ENCODE results near the gene UPK3A. TPM values are rescaled to one million over a fixed set of nuclear protein-coding genes. Genes with fewer than 3 reads are reported as not detected.

UPK3A gene
- total RNA-seq, 4 donors from 2014 or later: 0.79 TPM; not detected in 3

DNA sequence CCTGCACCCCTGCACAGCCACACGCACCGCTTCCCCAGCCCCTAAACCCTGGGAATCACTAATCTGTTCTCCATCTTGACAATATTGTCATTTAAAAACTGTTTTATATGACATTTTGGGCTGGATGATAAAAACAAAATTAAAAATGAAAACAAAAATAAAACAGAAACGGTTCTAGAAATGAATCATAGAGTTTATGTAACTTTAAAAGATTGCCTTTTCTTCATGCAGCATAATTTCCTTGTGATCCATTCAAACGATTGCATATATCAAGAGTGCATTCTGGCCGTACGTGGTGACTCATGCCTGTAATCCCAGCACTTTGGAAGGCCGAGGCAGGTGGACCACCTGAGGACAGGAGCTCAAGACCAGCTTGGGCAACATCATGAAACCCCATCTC, 18.4 kb downstream of the UPK3A start:
- H3K27me3 ChIP-seq: no peaks in the 10 kb centered on the region
- no peak for DNase-seq
- in situ Hi-C loops (cut with MboI; ENCODE audit: low pct_ligation_motif_present in 1 of 4, low pct_unique_long_range_greater_than_20kb in 1 of 4, low sequenced_read_pairs in 3 of 4) (no loop called here), intact Hi-C loops (cut with DNase I; ENCODE audit: low total_unique reads) (no loop called here)
- peaks cover 0 to 23% (median 5%) of the 10 kb centered on the region in 4 donors for H3K4me1 ChIP-seq
- TF ChIP-seq POLR2A (IDR thresholded peaks at IDR 0.05): no peak
- TF ChIP-seq EP300 (IDR thresholded peaks at IDR 0.05; ENCODE audit: low read depth): no peak
- TF ChIP-seq, protein P1, sequence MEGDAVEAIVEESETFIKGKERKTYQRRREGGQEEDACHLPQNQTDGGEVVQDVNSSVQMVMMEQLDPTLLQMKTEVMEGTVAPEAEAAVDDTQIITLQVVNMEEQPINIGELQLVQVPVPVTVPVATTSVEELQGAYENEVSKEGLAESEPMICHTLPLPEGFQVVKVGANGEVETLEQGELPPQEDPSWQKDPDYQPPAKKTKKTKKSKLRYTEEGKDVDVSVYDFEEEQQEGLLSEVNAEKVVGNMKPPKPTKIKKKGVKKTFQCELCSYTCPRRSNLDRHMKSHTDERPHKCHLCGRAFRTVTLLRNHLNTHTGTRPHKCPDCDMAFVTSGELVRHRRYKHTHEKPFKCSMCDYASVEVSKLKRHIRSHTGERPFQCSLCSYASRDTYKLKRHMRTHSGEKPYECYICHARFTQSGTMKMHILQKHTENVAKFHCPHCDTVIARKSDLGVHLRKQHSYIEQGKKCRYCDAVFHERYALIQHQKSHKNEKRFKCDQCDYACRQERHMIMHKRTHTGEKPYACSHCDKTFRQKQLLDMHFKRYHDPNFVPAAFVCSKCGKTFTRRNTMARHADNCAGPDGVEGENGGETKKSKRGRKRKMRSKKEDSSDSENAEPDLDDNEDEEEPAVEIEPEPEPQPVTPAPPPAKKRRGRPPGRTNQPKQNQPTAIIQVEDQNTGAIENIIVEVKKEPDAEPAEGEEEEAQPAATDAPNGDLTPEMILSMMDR (IDR thresholded peaks at IDR 0.05): no peak
- TF ChIP-seq POLR2AphosphoS5 (IDR thresholded peaks at IDR 0.05): no peak
- 46 to 67% methylated on average over 7 of the region's 7 CpGs for WGBS, 2 donors (ENCODE audit: low coverage in 1 of 2)
- H3K9me3 ChIP-seq: no peaks in the 10 kb centered on the region
- no peaks in the 10 kb centered on the region for H3K36me3 ChIP-seq
- H3K4me3 ChIP-seq: no peak overlapping the region
- peak overlapping the region; percentile 25 to 68 (median 52) for H3K27ac ChIP-seq

DNA sequence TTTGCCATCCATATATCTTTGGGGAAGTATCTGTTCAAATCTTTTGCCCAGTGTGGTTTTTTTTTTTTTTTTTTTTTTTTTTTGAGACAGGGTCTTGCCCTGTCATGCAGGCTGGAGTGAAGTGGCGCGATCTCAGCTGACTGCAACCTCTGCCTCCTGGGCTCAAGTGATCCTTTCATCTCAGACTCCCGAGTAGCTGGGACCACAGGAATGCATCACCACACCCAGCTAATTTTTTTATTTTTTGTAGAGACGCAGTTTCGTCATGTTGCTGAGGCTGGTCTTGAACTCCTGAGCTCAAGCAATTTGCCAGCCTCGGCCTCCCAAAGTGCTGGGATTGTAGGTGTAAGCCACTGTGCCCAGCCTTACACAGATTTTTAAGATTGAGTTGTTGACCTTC, 20.2 kb downstream of the UPK3A start:
- Histone ChIP-seq H3K9me3 (no peaks in the 10 kb centered on the region), H3K4me3 (no peak overlapping the region), H3K36me3 (no peaks in the 10 kb centered on the region), H3K27ac (peak overlapping the region in 1 of 4 donors; percentile 69), H3K4me1 (peaks cover 0 to 34% (median 16%) of the 10 kb centered on the region in 4 donors), H3K27me3 (no peaks in the 10 kb centered on the region)
- DNase-seq: no peak
- intact Hi-C loops (cut with DNase I; ENCODE audit: low total_unique reads) (no loop called here), in situ Hi-C loops (cut with MboI; ENCODE audit: low pct_ligation_motif_present in 1 of 4, low pct_unique_long_range_greater_than_20kb in 1 of 4, low sequenced_read_pairs in 3 of 4) (no loop called here)
- no peak for TF ChIP-seq POLR2AphosphoS5 (IDR thresholded peaks at IDR 0.05)
- no peak for TF ChIP-seq EP300 (IDR thresholded peaks at IDR 0.05; ENCODE audit: low read depth)
- TF ChIP-seq POLR2A (IDR thresholded peaks at IDR 0.05): no peak
- 92 to 100% methylated on average over 1 to 6 of the region's 6 CpGs for WGBS, 2 donors (ENCODE audit: low coverage in 1 of 2)

DNA sequence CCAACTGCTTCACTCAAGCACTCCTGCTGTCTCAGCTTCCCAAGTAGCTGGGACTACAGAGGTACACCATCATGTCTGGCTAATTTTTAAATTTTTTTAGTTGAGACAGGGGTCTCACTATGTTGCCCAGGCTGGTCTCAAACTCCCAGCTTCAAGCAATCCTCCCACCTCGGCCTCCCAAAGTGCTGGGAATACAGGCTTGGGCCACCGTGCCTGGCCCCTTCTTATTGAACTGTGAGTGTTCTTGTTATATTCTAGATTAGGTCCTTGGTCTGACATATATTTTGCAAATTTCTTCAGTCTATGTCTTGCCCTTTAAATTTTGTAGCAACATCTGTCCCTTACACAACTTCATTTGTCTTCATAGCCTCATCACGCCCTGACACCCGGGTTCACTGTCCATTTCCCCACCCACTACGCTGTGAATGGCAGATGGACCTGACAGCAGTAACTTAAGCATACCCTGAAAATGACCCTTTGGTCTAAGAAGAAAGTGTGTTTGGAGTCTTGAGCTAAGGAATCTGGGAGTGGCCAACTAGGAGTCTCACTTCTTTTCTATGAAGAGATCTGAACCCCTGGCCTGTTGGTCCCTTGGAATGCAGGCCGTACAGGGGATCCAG, 20.8 kb downstream of the UPK3A start:
- intact Hi-C loops (cut with DNase I; ENCODE audit: low total_unique reads): no loop called here
- Histone ChIP-seq H3K27ac (peak overlapping the region in 3 of 4 donors; percentile 52 to 69 (median 52)), H3K36me3 (no peaks in the 10 kb centered on the region), H3K27me3 (no peaks in the 10 kb centered on the region), H3K4me1 (peaks cover 2 to 36% (median 20%) of the 10 kb centered on the region in 4 donors), H3K9me3 (no peaks in the 10 kb centered on the region), H3K4me3 (no peak overlapping the region)
- TF ChIP-seq, protein P1 (IDR thresholded peaks at IDR 0.05): no peak
- TF ChIP-seq POLR2A (IDR thresholded peaks at IDR 0.05) (no peak), EP300 (IDR thresholded peaks at IDR 0.05; ENCODE audit: low read depth) (no peak), POLR2AphosphoS5 (IDR thresholded peaks at IDR 0.05) (peak in 1 of 3 donors; percentile 27)
- peak; percentile 47 for DNase-seq
- 67 to 78% methylated on average over 3 to 6 of the region's 6 CpGs for WGBS, 2 donors (ENCODE audit: low coverage in 1 of 2)
- in situ Hi-C loops (cut with MboI; ENCODE audit: low pct_ligation_motif_present in 1 of 4, low pct_unique_long_range_greater_than_20kb in 1 of 4, low sequenced_read_pairs in 3 of 4): no loop called here

DNA sequence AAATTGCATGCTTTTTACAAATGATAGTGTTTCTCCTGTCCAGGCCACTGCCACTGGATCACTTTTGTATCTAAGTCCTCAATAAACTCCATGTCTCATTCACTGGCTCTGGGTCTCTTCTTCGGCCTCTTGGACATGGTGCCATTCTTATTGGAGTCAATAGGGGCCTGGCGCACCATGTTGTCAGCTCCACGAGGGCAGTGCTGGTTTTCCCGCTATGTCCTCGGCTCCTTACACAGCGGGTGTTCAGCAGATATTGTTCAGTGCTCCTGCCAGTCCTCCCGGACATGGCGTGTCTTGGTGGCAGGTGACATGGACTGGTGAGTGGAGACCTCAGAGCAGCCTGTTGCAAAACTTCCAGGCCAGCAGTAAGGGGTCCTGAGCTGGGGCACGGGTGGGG, 21.4 kb downstream of the UPK3A start:
- in situ Hi-C loops (cut with MboI; ENCODE audit: low pct_ligation_motif_present in 1 of 4, low pct_unique_long_range_greater_than_20kb in 1 of 4, low sequenced_read_pairs in 3 of 4): no loop called here

More for the DNA sequence above, 21.4 kb downstream of the UPK3A start:
- Histone ChIP-seq H3K4me3 (no peak overlapping the region), H3K9me3 (no peaks in the 10 kb centered on the region), H3K27ac (peak overlapping the region in 3 of 4 donors; percentile 52 to 69 (median 52)), H3K27me3 (no peaks in the 10 kb centered on the region), H3K4me1 (peaks cover 8 to 41% (median 26%) of the 10 kb centered on the region in 4 donors), H3K36me3 (no peaks in the 10 kb centered on the region)
- 96% methylated on average over 9 of the region's 9 CpGs; no CpG with 5 or more reads in 1 of the 2 donors for WGBS, 2 donors (ENCODE audit: low coverage in 1 of 2)
- DNase-seq: no peak
- TF ChIP-seq, protein P1 (IDR thresholded peaks at IDR 0.05): no peak
- TF ChIP-seq POLR2A (IDR thresholded peaks at IDR 0.05): no peak
- no peak for TF ChIP-seq EP300 (IDR thresholded peaks at IDR 0.05; ENCODE audit: low read depth)
- no peak for TF ChIP-seq POLR2AphosphoS5 (IDR thresholded peaks at IDR 0.05)
- intact Hi-C loops (cut with DNase I; ENCODE audit: low total_unique reads): no loop called here
